Liver (tissue), 9 donors: ENCODE results near the gene EGF. TPM values are rescaled to one million over a fixed set of nuclear protein-coding genes. Genes with fewer than 3 reads are reported as not detected.

Source experiments
- DNase-seq: peaks from one replicate; pipeline ENCODE4 v3.0.0-alpha.2; 2017; ENCODE audit warnings: low spot score
- H3K27ac ChIP-seq, 2 donors: one replicate each; pipeline ENCODE4 v1.7.0; 2013; ENCODE audit warnings: inconsistent platforms in 2 of 2, low read length in 2 of 2, control low read depth in 1 of 2, low read depth in 1 of 2, mild to moderate bottlenecking in 1 of 2
- H3K27me3 ChIP-seq, 4 donors: one replicate each; pipeline versions ENCODE4 v1.6.1 to v1.7.0; 2013; ENCODE audit warnings: low read length in 3 of 4, inconsistent platforms in 1 of 4, mild to moderate bottlenecking in 1 of 4, moderate library complexity in 1 of 4; ENCODE audit not compliant: control insufficient read depth in 4 of 4, insufficient read depth in 4 of 4
- H3K36me3 ChIP-seq, 4 donors: one replicate each; pipeline versions ENCODE4 v1.6.1 to v1.7.0; 2013; ENCODE audit warnings: low read length in 3 of 4, mild to moderate bottlenecking in 3 of 4, low read depth in 1 of 4, moderate library complexity in 1 of 4; ENCODE audit not compliant: control insufficient read depth in 4 of 4, insufficient read depth in 3 of 4
- H3K4me1 ChIP-seq, 4 donors: one replicate each; pipeline versions ENCODE4 v1.6.1 to v1.7.0; 2013; ENCODE audit warnings: low read length in 3 of 4, mild to moderate bottlenecking in 3 of 4, moderate library complexity in 1 of 4; ENCODE audit not compliant: control insufficient read depth in 4 of 4, insufficient read depth in 4 of 4
- H3K4me3 ChIP-seq, 3 donors: one replicate each; pipeline versions ENCODE4 v1.6.1 to v1.7.0; 2013; ENCODE audit warnings: low read length in 3 of 3, control low read depth in 1 of 3, low read depth in 1 of 3, mild to moderate bottlenecking in 1 of 3
- H3K9ac ChIP-seq, 2 donors: one replicate each; pipeline ENCODE4 v1.7.0; 2013; ENCODE audit warnings: low read length in 2 of 2, mild to moderate bottlenecking in 2 of 2, moderate library complexity in 2 of 2, control low read depth in 1 of 2, low read depth in 1 of 2
- H3K9me3 ChIP-seq, 4 donors: one replicate each; pipeline versions ENCODE4 v1.6.1 to v1.7.0; 2013; ENCODE audit warnings: low read length in 3 of 4; ENCODE audit not compliant: control insufficient read depth in 4 of 4
- EGR1 ChIP-seq, 2 donors: IDR thresholded peaks; 2 replicates each; pipeline ENCODE4 v1.6.1; 2016 to 2018; ENCODE audit warnings: antibody characterized with exemption in 2 of 2, low read depth in 2 of 2
- FOXA1 ChIP-seq: IDR thresholded peaks from 2 replicates; pipeline ENCODE4 v1.6.1; 2016; ENCODE audit warnings: antibody characterized with exemption
- FOXA2 ChIP-seq: IDR thresholded peaks from 2 replicates; pipeline ENCODE4 v1.6.1; 2016; ENCODE audit warnings: antibody characterized with exemption
- GABPA ChIP-seq, 2 donors: IDR thresholded peaks in 1 of 2; conservative IDR thresholded peaks in 1 of 2; 2 replicates each; pipeline ENCODE4 v1.6.1; 2016; ENCODE audit warnings: antibody characterized with exemption in 2 of 2, mild to moderate bottlenecking in 1 of 2, moderate library complexity in 1 of 2
- HNF4A ChIP-seq, 2 donors: conservative IDR thresholded peaks; 2 replicates each; pipeline ENCODE4 v1.6.1; 2016; ENCODE audit warnings: antibody characterized with exemption in 2 of 2, mild to moderate bottlenecking in 2 of 2
- HNF4G ChIP-seq: IDR thresholded peaks from 2 replicates; pipeline ENCODE4 v1.6.1; 2016; ENCODE audit warnings: antibody characterized with exemption
- JUND ChIP-seq, 2 donors: IDR thresholded peaks; 2 replicates each; pipeline ENCODE4 v1.6.1; 2016; ENCODE audit warnings: antibody characterized with exemption in 2 of 2
- MAX ChIP-seq: IDR thresholded peaks from 2 replicates; pipeline ENCODE4 v1.6.1; 2016; ENCODE audit warnings: antibody characterized with exemption
- NR2F2 ChIP-seq: IDR thresholded peaks from 2 replicates; pipeline ENCODE4 v1.6.1; 2016; ENCODE audit warnings: antibody characterized with exemption
- RAD21 ChIP-seq, 2 donors: IDR thresholded peaks; 2 replicates each; pipeline ENCODE4 v1.6.1; 2016; ENCODE audit warnings: antibody characterized with exemption in 2 of 2, mild to moderate bottlenecking in 2 of 2
- RXRA ChIP-seq, 2 donors: IDR thresholded peaks; 2 replicates each; pipeline ENCODE4 v1.6.1; 2017 to 2018; ENCODE audit warnings: antibody characterized with exemption in 2 of 2, mild to moderate bottlenecking in 1 of 2
- SP1 ChIP-seq: IDR thresholded peaks from 2 replicates; pipeline ENCODE4 v1.6.1; 2018; ENCODE audit warnings: antibody characterized with exemption, mild to moderate bottlenecking
- TAF1 ChIP-seq: conservative IDR thresholded peaks from 2 replicates; pipeline ENCODE4 v1.6.1; 2016; ENCODE audit warnings: antibody characterized with exemption, mild to moderate bottlenecking
- YY1 ChIP-seq: IDR thresholded peaks from 2 replicates; pipeline ENCODE4 v1.6.1; 2016; ENCODE audit warnings: antibody characterized with exemption, mild to moderate bottlenecking
- ZBTB33 ChIP-seq: IDR thresholded peaks from 2 replicates; pipeline ENCODE4 v1.6.1; 2016; ENCODE audit warnings: antibody characterized with exemption
- WGBS: extraction: QIAGEN DNeasy Blood & Tissue Kit; methylation state at CpG from one replicate; pipeline ENCODE4 v1.1.7; 2013; 5-methylcytosine and 5-hydroxymethylcytosine counted together
- polyA plus RNA-seq, 2 donors: library from polyadenylated mRNA; stranded (reverse) in 1 of 2; unstranded in 1 of 2; fragments of 200-250 nt in 1 of 2; fragments of >200 nt in 1 of 2; fragmentation: Nextera tagmentation in 1 of 2; extraction: Ambion mirVana in 1 of 2; gene quantifications; one replicate each; pipeline versions ENCODE4 v1.2.1 to v1.2.3, GENCODE V29; 2013 to 2015
- total RNA-seq, 2 donors: library from RNA; depleted of rRNA; stranded (reverse); fragments of >200 nt; gene quantifications; one replicate each; pipeline ENCODE4 v1.2.3, GENCODE V29; 2014
- TF ChIP-seq, protein P1 (sequence below): IDR thresholded peaks from 2 replicates; pipeline ENCODE4 v1.6.1; 2016; ENCODE audit warnings: antibody characterized with exemption, mild to moderate bottlenecking
- TF ChIP-seq, protein P2 (sequence below): fragments of 150-350 bp; IDR thresholded peaks from 2 replicates; pipeline ENCODE4 v1.5.1; 2017; ENCODE audit warnings: improper control_type of control experiment, low read depth, low read length; ENCODE audit not compliant: missing input control
- TF ChIP-seq, protein P3 (sequence below): IDR thresholded peaks from 2 replicates; pipeline ENCODE4 v1.6.1; 2016; ENCODE audit warnings: antibody characterized with exemption
- donor health status: healthy.
- donor health status: healthy.
- donor health status: healthy.
- donor health status: healthy.
- donor health status: healthy.

The EGF gene
- total and polyA plus RNA-seq, 4 donors = 0.65 TPM; not detected in 3

DNA sequence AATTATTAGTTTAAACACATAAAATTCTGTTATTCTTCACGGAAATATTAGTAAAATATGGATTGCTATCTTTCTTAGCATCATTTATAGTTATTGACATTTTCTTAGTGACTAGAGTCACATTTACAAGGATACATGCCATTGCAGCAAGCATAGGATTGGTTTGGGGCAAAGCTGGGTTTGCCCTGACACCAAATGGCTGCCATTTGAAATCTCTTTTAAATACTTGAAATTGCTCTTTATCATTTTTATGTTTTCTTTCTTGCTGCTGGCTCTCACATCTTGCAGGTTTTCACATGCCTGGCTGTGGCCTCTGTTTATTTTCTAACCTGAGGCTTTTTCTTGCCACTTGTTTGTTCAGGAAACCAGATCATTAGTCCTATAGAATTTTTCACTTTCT lies 39.9 kb downstream of the EGF start:
- TF ChIP-seq HNF4A (conservative IDR thresholded peaks at IDR 0.05) (no peak), YY1 (no peak), EGR1 (IDR thresholded peaks at IDR 0.05; ENCODE audit: low read depth in 2 of 2) (no peak), RAD21 (IDR thresholded peaks at IDR 0.05) (peak in 1 of 2 donors; percentile 7), FOXA1 (no peak)
- TF ChIP-seq, protein P1, sequence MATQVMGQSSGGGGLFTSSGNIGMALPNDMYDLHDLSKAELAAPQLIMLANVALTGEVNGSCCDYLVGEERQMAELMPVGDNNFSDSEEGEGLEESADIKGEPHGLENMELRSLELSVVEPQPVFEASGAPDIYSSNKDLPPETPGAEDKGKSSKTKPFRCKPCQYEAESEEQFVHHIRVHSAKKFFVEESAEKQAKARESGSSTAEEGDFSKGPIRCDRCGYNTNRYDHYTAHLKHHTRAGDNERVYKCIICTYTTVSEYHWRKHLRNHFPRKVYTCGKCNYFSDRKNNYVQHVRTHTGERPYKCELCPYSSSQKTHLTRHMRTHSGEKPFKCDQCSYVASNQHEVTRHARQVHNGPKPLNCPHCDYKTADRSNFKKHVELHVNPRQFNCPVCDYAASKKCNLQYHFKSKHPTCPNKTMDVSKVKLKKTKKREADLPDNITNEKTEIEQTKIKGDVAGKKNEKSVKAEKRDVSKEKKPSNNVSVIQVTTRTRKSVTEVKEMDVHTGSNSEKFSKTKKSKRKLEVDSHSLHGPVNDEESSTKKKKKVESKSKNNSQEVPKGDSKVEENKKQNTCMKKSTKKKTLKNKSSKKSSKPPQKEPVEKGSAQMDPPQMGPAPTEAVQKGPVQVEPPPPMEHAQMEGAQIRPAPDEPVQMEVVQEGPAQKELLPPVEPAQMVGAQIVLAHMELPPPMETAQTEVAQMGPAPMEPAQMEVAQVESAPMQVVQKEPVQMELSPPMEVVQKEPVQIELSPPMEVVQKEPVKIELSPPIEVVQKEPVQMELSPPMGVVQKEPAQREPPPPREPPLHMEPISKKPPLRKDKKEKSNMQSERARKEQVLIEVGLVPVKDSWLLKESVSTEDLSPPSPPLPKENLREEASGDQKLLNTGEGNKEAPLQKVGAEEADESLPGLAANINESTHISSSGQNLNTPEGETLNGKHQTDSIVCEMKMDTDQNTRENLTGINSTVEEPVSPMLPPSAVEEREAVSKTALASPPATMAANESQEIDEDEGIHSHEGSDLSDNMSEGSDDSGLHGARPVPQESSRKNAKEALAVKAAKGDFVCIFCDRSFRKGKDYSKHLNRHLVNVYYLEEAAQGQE = no peak
- no peak overlapping the region for H3K9ac ChIP-seq
- WGBS = 69% methylated on average over 1 of the region's 1 CpG

DNA sequence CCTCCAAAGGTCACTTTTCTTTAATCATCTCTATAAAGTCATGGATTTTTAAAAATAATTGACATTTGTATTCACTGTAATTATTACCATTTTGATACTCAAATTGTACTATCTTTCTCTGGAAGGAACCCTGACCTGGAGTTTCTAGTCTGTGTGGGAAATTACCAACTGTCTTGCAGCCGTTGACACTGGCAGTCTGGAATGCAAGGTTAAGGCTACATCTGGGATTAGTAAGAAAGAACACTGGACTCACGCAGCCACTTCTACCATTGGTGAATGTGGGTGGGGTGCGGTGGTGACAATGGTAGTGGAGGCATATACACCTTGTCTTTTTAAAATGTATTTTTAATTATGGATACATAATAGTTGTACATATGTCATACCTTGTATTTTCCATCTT lies 40.9 kb downstream of the EGF start:
- DNase-seq = no peak
- H3K9ac ChIP-seq = no peak overlapping the region
- no peaks in the 10 kb centered on the region for H3K4me1 ChIP-seq
- H3K27me3 ChIP-seq = no peaks in the 10 kb centered on the region
- no peaks in the 10 kb centered on the region for H3K9me3 ChIP-seq
- TF ChIP-seq FOXA2 = no peak
- no peak for TF ChIP-seq GABPA (IDR thresholded peaks at IDR 0.05 in 1 of 2, conservative IDR thresholded peaks at IDR 0.05 in 1 of 2)
- TF ChIP-seq HNF4G = no peak
- TF ChIP-seq YY1 = no peak
- no peak for TF ChIP-seq ZBTB33
- TF ChIP-seq RAD21 (IDR thresholded peaks at IDR 0.05) = no peak
- no peak for TF ChIP-seq RXRA (IDR thresholded peaks at IDR 0.05)
- no peak for TF ChIP-seq EGR1 (IDR thresholded peaks at IDR 0.05; ENCODE audit: low read depth in 2 of 2)
- TF ChIP-seq SP1 = no peak
- TF ChIP-seq, protein P2, sequence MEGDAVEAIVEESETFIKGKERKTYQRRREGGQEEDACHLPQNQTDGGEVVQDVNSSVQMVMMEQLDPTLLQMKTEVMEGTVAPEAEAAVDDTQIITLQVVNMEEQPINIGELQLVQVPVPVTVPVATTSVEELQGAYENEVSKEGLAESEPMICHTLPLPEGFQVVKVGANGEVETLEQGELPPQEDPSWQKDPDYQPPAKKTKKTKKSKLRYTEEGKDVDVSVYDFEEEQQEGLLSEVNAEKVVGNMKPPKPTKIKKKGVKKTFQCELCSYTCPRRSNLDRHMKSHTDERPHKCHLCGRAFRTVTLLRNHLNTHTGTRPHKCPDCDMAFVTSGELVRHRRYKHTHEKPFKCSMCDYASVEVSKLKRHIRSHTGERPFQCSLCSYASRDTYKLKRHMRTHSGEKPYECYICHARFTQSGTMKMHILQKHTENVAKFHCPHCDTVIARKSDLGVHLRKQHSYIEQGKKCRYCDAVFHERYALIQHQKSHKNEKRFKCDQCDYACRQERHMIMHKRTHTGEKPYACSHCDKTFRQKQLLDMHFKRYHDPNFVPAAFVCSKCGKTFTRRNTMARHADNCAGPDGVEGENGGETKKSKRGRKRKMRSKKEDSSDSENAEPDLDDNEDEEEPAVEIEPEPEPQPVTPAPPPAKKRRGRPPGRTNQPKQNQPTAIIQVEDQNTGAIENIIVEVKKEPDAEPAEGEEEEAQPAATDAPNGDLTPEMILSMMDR = no peak
- TF ChIP-seq JUND (IDR thresholded peaks at IDR 0.05) = no peak
- TF ChIP-seq, protein P3, sequence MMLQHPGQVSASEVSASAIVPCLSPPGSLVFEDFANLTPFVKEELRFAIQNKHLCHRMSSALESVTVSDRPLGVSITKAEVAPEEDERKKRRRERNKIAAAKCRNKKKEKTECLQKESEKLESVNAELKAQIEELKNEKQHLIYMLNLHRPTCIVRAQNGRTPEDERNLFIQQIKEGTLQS = no peak
- no peak for TF ChIP-seq HNF4A (conservative IDR thresholded peaks at IDR 0.05)
- TF ChIP-seq, protein P1 = no peak
- TF ChIP-seq TAF1 = no peak
- TF ChIP-seq FOXA1 = no peak
- no peak for TF ChIP-seq NR2F2
- no peak for TF ChIP-seq MAX
- H3K36me3 ChIP-seq = no peaks in the 10 kb centered on the region
- H3K4me3 ChIP-seq = no peak overlapping the region
- H3K27ac ChIP-seq = no peak overlapping the region
- 89% methylated on average over 3 of the region's 3 CpGs for WGBS

More for the DNA sequence above, 39.9 kb downstream of the EGF start:
- H3K36me3 ChIP-seq = no peaks in the 10 kb centered on the region
- H3K4me3 ChIP-seq = no peak overlapping the region
- no peaks in the 10 kb centered on the region for H3K9me3 ChIP-seq
- H3K27ac ChIP-seq = no peak overlapping the region
- no peaks in the 10 kb centered on the region for H3K27me3 ChIP-seq
- no peak for DNase-seq
- no peaks in the 10 kb centered on the region for H3K4me1 ChIP-seq
